Uterus (tissue), 2 donors: ENCODE results near the gene FBN1.

Experiments
- CTCF ChIP-seq, 4 experiments: fragments of 200-600 bp in 2 of 4; fragments of 450-650 bp in 2 of 4; sonication (generic) in 2 of 4; IDR thresholded peaks; one replicate each; pipeline ENCODE4 v1.5.1; 2016 to 2019; ENCODE audit warnings: antibody characterized with exemption in 4 of 4, mild to moderate bottlenecking in 2 of 4, moderate library complexity in 1 of 4
- POLR2A ChIP-seq, 2 donors: fragments of 450-650 bp; IDR thresholded peaks; one replicate each; pipeline ENCODE4 v1.6.1; 2016; ENCODE audit warnings: antibody characterized with exemption in 2 of 2, mild to moderate bottlenecking in 1 of 2, moderate library complexity in 1 of 2

GRCh38 chr15:48677821-48678220 lies 32.3 kb upstream of the FBN1 start:
- TF ChIP-seq POLR2A (IDR thresholded peaks at IDR 0.05) = no peak
- TF ChIP-seq CTCF (IDR thresholded peaks at IDR 0.05) = no peak
